RWPE1 (cell line): ENCODE measurements around the gene PLPP2.
"Not testable (repeated sequence)": the region's sequence is repeated elsewhere in the genome, so short reads cannot be mapped to it uniquely, and the experiment has no call there.

Source experiments
- CTCF ChIA-PET: fragments of 350-600 bp; sonication (Branson Sonifier 250); formaldehyde crosslinking; extraction: SDS; loops from one replicate; lab custom pipeline; 2021; lab: Yijun Ruan, JAX
- POLR2A ChIA-PET: fragments of 400-600 bp; formaldehyde crosslinking; extraction: SDS; loops from one replicate; lab custom pipeline; 2020; ENCODE audit warnings: antibody characterized with exemption; ENCODE audit not compliant: low non-redundant PET; lab: Yijun Ruan, JAX
- DNase-seq: peaks from one replicate; pipeline ENCODE4 v3.0.0; 2012; ENCODE audit warnings: low spot score
- H3K27ac ChIP-seq: fragments of 450-650 bp; 2 replicates; pipeline ENCODE4 v1.5.1; 2017
- TF ChIP-seq, protein P1 (sequence below): fragments of 450-650 bp; conservative IDR thresholded peaks from 2 replicates; pipeline ENCODE4 v1.5.1; 2017; ENCODE audit warnings: low read depth, mild to moderate bottlenecking

PLPP2 gene

DNA sequence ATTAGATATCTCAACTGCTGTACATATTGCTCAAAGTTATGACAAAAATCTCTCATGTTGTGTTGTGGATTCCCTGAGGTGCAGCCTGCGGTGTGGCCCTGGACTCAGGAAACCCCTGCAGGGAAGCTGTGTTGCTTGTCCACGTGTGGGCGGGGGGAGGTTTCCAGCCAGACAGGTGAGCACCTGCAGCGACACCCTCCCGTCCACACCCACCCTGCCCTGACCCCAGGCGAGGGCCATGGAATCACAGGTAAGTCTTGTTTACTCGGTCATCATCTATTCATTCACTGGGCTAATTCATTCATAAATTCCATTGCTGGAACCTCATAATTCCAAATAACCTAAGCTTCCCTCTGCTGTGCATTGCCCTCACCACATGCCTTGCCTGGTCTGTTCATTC lies 14.1 kb downstream of the PLPP2 start:
- no peak overlapping the region for H3K27ac ChIP-seq
- ChIA-PET CTCF (no interaction called here), POLR2A (no interaction called here)
- no peak for DNase-seq
- TF ChIP-seq, protein P1, sequence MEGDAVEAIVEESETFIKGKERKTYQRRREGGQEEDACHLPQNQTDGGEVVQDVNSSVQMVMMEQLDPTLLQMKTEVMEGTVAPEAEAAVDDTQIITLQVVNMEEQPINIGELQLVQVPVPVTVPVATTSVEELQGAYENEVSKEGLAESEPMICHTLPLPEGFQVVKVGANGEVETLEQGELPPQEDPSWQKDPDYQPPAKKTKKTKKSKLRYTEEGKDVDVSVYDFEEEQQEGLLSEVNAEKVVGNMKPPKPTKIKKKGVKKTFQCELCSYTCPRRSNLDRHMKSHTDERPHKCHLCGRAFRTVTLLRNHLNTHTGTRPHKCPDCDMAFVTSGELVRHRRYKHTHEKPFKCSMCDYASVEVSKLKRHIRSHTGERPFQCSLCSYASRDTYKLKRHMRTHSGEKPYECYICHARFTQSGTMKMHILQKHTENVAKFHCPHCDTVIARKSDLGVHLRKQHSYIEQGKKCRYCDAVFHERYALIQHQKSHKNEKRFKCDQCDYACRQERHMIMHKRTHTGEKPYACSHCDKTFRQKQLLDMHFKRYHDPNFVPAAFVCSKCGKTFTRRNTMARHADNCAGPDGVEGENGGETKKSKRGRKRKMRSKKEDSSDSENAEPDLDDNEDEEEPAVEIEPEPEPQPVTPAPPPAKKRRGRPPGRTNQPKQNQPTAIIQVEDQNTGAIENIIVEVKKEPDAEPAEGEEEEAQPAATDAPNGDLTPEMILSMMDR = no peak

DNA sequence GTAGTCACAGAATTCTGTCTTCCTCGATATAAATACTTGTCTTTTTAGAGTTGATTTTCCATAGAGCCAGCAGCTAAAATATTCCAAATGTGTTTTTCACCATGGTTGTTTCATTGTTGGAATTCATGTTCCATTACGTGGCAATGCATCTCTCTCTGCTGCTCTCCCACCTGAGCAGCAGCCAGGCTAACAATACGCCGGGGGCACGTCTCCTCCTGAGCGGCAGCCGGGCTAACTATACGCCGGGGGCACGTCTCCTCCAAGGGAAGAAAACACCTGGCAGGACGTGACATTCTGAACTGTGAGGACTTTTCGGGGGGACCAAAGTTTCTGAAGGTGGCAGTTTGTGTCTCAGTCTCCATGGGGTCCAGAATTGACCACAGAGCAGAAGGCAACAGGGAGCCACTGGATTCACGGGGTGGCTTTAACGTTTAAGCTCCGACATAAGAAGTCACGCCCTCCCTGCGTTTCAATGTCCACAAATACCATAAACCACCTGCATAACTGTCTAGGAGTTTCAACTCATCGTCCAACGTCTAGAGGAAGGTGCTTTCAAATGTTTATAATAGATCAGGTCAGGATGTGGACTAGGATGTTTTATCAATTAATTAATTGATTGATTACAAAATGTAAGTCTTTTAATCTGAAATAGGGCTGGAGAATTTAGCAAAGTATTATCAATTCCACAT lies 15.1 kb downstream of the PLPP2 start:
- CTCF ChIA-PET = no interaction called here
- POLR2A ChIA-PET = no interaction called here
- no peak overlapping the region for H3K27ac ChIP-seq
- no peak for DNase-seq
- TF ChIP-seq, protein P1 = no peak

DNA sequence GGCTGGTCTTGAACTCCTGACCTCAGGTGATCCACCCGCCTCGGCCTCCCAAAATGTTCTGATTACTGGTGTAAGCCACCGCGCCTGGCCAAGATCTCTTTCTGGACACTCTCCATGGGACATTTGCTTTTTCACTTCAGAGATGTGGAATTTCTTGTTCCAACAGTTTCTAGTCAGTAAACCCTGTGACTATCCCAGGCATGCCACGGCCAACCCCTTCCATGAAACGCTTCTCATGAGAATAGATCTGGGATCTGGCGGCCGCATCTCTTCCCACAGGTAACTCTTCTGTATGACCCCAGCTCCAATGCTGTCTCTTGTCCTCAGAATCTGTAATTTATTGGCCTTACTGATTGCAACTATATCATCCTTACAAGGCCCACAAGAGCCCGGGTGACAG lies 16.2 kb downstream of the PLPP2 start:
- POLR2A ChIA-PET = no interaction called here
- TF ChIP-seq, protein P1 = no peak
- CTCF ChIA-PET = no interaction called here
- DNase-seq = no peak
- H3K27ac ChIP-seq = no peak overlapping the region

DNA sequence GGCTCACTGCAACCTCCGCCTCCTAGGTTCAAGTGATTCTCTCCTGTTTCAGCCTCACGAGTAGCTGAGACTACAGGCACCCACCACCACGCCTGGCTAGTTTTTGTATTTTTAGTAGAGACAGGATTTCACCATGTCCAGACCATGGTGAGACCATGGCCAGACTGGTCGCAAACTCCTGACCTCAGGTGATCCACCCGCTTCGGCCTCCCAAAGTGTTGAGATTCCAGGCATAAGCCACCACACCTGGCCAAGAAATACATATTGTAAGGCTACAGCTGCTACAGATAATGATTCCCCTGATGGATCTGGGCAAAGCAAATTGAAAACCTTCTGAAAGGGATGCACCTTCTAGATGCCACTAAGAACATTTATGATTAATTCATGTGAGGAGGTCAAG lies 17.8 kb downstream of the PLPP2 start:
- H3K27ac ChIP-seq = no peak overlapping the region
- DNase-seq = no peak
- ChIA-PET CTCF (no interaction called here), POLR2A (no interaction called here)
- TF ChIP-seq, protein P1 = no peak

DNA sequence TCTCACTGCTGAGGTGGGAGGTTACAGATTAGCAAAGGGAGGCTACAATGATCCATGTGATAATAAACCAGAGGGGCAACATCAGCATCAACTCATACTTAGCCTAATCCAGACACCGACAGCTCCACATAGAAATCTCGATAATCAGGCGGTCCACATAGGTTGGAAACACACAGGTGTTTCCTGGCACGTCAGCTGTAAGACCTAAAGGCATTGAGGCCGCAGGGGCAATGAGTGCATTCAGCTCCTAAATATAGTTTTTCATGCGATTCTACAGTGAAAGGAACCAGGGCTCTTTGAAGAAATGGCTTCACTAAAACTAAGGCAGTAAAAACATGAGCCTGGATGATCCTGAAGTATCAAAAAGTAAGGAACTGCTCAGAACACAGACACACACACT lies 19.3 kb downstream of the PLPP2 start:
- POLR2A ChIA-PET = no interaction called here
- CTCF ChIA-PET = no interaction called here

DNA sequence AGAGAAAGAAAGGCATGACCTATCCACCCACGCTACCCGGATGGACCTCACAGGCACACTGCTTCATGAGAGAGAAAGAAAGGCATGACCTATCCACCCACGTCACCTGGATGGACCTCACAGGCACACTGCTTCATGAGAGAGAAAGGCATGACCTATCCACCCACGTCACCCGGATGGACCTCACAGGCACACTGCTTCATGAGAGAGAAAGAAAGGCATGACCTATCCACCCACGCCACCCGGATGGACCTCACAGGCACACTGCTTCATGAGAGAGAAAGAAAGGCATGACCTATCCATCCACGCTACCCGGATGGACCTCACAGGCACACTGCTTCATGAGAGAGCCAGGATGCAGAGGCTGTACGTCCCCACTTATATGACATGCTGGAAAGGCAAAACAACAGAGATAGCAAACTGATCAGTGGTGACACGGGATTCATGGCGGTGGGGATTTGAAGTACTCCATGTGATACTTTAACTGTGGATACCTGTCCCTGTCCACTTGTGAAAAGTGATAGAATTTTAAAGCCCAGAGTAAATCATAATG lies 20.4 kb downstream of the PLPP2 start:
- POLR2A ChIA-PET, DNase-seq, H3K27ac ChIP-seq, CTCF ChIA-PET: not testable (repeated sequence)

More for the DNA sequence above, 19.3 kb downstream of the PLPP2 start:
- TF ChIP-seq, protein P1 = no peak
- no peak overlapping the region for H3K27ac ChIP-seq
- no peak for DNase-seq

DNA sequence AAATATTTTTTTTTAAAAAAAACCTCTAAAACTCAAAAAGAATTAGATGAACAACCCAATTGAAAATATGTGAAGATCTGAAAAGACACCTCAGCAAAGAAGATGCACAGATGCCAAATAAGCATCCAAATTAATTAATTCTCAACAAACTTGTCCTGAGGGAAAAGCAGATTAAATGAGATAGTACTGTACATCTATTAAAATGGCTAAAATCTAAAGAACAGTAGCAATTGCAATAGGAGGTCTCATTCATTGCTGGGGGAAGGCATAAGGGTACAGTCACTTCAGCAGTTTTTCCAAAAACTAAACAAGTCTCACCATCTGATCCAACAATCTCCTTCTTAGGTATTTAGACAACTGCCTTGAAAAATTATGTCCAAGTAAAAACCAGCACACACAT lies 22.0 kb downstream of the PLPP2 start:
- TF ChIP-seq, protein P1 = no peak
- ChIA-PET POLR2A (no interaction called here), CTCF (no interaction called here)
- no peak overlapping the region for H3K27ac ChIP-seq
- DNase-seq = no peak
